Loucy (cell line): Measurements from ENCODE around the gene PTGFRN.

Source experiments
- CTCF ChIP-seq: fragments of 200-600 bp; sonication (generic); conservative IDR thresholded peaks from 2 replicates; pipeline ENCODE4 v1.5.1; 2014; ENCODE audit warnings: mild to moderate bottlenecking, antibody characterized with exemption, low read length
- EZH2phosphoT487 ChIP-seq: fragments of 200-600 bp; IDR thresholded peaks from 2 replicates; pipeline ENCODE4 v1.6.1; 2018; ENCODE audit warnings: antibody characterized with exemption, mild to moderate bottlenecking, moderate library complexity, borderline replicate concordance

GRCh38 chr1:116874733-116875249, 34.9 kb upstream of the PTGFRN start:
- TF ChIP-seq CTCF (no peak), EZH2phosphoT487 (no peak)
